SK-N-MC (cell line): ENCODE results near the gene GLYR1.

Source experiments
- EZH2 ChIP-seq: fragments of 200-600 bp; sonication (generic); IDR thresholded peaks from one replicate; pipeline ENCODE4 v1.6.1; 2017; ENCODE audit warnings: antibody characterized with exemption
- FOXP2 ChIP-seq: optimal IDR thresholded peaks from 2 replicates; pipeline ENCODE3; 2011; ENCODE audit warnings: mild to moderate bottlenecking, moderate library complexity; ENCODE audit not compliant: insufficient read depth; ENCODE audit errors: extremely low read length, control extremely low read depth
- POLR2AphosphoS5 ChIP-seq: IDR thresholded peaks from 2 replicates; pipeline ENCODE4 v1.6.1; 2012; ENCODE audit warnings: mild to moderate bottlenecking, low read depth, low read length, borderline replicate concordance

DNA sequence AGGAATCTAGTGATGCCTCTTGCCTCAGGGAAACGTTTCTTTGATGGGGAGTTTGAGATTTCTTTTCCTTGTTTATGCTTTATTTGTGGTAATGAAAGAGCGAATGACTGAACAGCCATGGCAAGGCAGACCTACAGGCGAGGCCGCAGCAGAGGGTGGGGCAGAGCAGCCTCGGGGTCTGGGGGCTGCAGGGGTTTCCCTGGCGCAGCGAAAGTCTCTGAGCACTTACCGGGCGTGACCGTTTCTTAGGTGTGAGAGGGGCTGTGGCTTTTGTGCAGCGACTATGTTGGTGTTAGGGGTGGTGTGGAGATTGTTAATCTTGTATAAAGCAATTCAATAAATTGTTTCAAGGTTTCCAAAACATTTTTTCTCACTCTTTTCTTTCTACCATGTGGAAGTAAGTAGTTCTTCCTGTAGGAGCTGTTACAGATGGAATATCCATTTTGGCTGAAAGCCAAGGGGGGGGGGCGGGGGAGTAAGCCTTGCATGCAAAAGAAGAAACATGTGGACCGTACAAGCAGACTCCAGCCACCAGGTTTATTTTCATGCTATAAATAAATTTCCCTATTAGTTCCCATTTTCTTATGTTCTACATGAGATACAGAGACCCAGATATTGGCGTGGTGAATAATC, 35.0 kb upstream of the GLYR1 start:
- no peak for TF ChIP-seq POLR2AphosphoS5
- TF ChIP-seq EZH2 = no peak
- TF ChIP-seq FOXP2 = no peak
